Endothelial cell of umbilical vein (primary cell): ENCODE data around the gene PSENEN. TPM values are rescaled to one million over a fixed set of nuclear protein-coding genes. Genes with fewer than 3 reads are reported as not detected.

Experiments used
- BruUV-seq: library from RNA; stranded (reverse); fragments of 400-500 nt; replicated peaks from 2 replicates; lab custom pipeline; 2021; lab: Mats Ljungman, UMichigan
- CTCF ChIA-PET: fragments of 300-600, 350-600 bp; sonication (Branson Sonifier 250); formaldehyde crosslinking; loops from one replicate; lab custom pipeline; 2021; ENCODE audit warnings: antibody characterized with exemption, inconsistent platforms; lab: Charles Lee
- POLR2A ChIA-PET: fragments of 300-600, 350-600 bp; sonication (Branson Sonifier 250); formaldehyde crosslinking; loops from one replicate; lab custom pipeline; 2021; ENCODE audit warnings: antibody characterized with exemption, inconsistent platforms; lab: Charles Lee
- DNase-seq: peaks from one replicate; pipeline ENCODE4 v3.0.0-alpha.2; 2011; ENCODE audit warnings: low read depth, low spot score
- FAIRE-seq: peaks from 2 replicates; lab custom pipeline; 2011; peaks lifted over from hg19 to GRCh38; lab: Jason Lieb, UNC
- H2AFZ ChIP-seq: 2 replicates; pipeline ENCODE4 v1.6.0; 2012; ENCODE audit warnings: low read depth, low read length, control low read depth, inconsistent platforms
- H3K27ac ChIP-seq: 2 replicates; pipeline ENCODE4 v1.5.1; 2011; ENCODE audit warnings: low read depth, mild to moderate bottlenecking, control low read depth, low read length, moderate library complexity; ENCODE audit not compliant: insufficient read depth
- H3K27me3 ChIP-seq, 2 experiments: 2 replicates each; pipeline versions ENCODE4 v1.6.0 to v1.6.1; 2011; ENCODE audit warnings: low read length in 2 of 2, mixed read lengths in 1 of 2; ENCODE audit not compliant: control insufficient read depth in 2 of 2, insufficient read depth in 2 of 2
- H3K36me3 ChIP-seq, 2 experiments: 2 replicates in 1 of 2; 3 replicates in 1 of 2; pipeline ENCODE4 v1.5.1; 2011; ENCODE audit warnings: low read length in 2 of 2, mild to moderate bottlenecking in 1 of 2, moderate library complexity in 1 of 2; ENCODE audit not compliant: control insufficient read depth in 2 of 2, insufficient read depth in 2 of 2; ENCODE audit errors: extremely low read depth in 1 of 2
- H3K4me1 ChIP-seq: 3 replicates; pipeline ENCODE4 v1.5.1; 2011; ENCODE audit warnings: mild to moderate bottlenecking, low read length; ENCODE audit not compliant: control insufficient read depth, insufficient read depth; ENCODE audit errors: extremely low read depth
- H3K4me2 ChIP-seq: 2 replicates; pipeline ENCODE4 v1.6.1; 2011; ENCODE audit warnings: low read length, control low read depth, mixed read lengths; ENCODE audit not compliant: insufficient read depth
- H3K4me3 ChIP-seq, 3 experiments: fragments of 200-600 bp in 1 of 3; sonication (generic), shearing (Covaris generic) in 1 of 3; replicated peaks in 1 of 3; 2 replicates each; pipeline ENCODE4 v1.5.1; 2011 to 2016; ENCODE audit warnings: control low read depth in 3 of 3, low read length in 3 of 3, mild to moderate bottlenecking in 2 of 3, inconsistent platforms in 1 of 3, low read depth in 1 of 3, moderate library complexity in 1 of 3; ENCODE audit not compliant: insufficient read depth in 1 of 3
- H3K79me2 ChIP-seq: 2 replicates; pipeline ENCODE4 v1.6.0; 2012; ENCODE audit warnings: low read length, inconsistent platforms; ENCODE audit not compliant: control insufficient read depth, insufficient read depth
- H3K9ac ChIP-seq: replicated peaks from 2 replicates; pipeline ENCODE3; 2011; ENCODE audit warnings: low read length, control low read depth; ENCODE audit not compliant: insufficient read depth; ENCODE audit errors: extremely low read depth
- H3K9me1 ChIP-seq: replicated peaks from 3 replicates; pipeline ENCODE4 v1.6.0; 2011; ENCODE audit warnings: mild to moderate bottlenecking, low read length; ENCODE audit not compliant: control insufficient read depth, insufficient read depth; ENCODE audit errors: extremely low read depth
- H3K9me3 ChIP-seq: replicated peaks from 2 replicates; pipeline ENCODE4 v1.5.1; 2012; ENCODE audit warnings: low read length, inconsistent platforms; ENCODE audit not compliant: control insufficient read depth, insufficient read depth
- H4K20me1 ChIP-seq: replicated peaks from 2 replicates; pipeline ENCODE3; 2011; ENCODE audit warnings: mild to moderate bottlenecking, low read length; ENCODE audit not compliant: control insufficient read depth, insufficient read depth; ENCODE audit errors: extremely low read depth
- GATA2 ChIP-seq: IDR thresholded peaks from 2 replicates; pipeline ENCODE4 v1.7.0; 2011; ENCODE audit warnings: low read depth, mild to moderate bottlenecking, moderate library complexity, mixed read lengths, low read length; ENCODE audit not compliant: insufficient read length, insufficient read depth
- JUN ChIP-seq: IDR thresholded peaks from 2 replicates; pipeline ENCODE4 v1.6.1; 2011; ENCODE audit warnings: borderline replicate concordance, low read depth; ENCODE audit not compliant: insufficient read length, insufficient read depth
- POLR2A ChIP-seq: IDR thresholded peaks from 2 replicates; pipeline ENCODE4 v1.6.1; 2012; ENCODE audit warnings: low read depth, mild to moderate bottlenecking, control low read depth, low read length
- POLR2AphosphoS5 ChIP-seq: IDR thresholded peaks from 2 replicates; pipeline ENCODE4 v1.6.1; 2012; ENCODE audit warnings: low read depth, mild to moderate bottlenecking, control low read depth, low read length, moderate library complexity; ENCODE audit not compliant: insufficient read depth
- dilution Hi-C: fragments of 300-500 bp; cut with MboI; formaldehyde crosslinking; loops from one replicate; pipeline ENCODE4 v1.15.0; 2019; ENCODE audit warnings: low sequenced_read_pairs; ENCODE audit not compliant: extremely low pct_ligation_motif_present
- intact Hi-C: fragments of 100-400 bp; cut with micrococcal nuclease; formaldehyde crosslinking; loops from one replicate; pipeline ENCODE4 v1.10.0; 2022
- polyA plus RNA-seq, 4 experiments: library from polyadenylated mRNA; depleted of rRNA in 3 of 4; stranded (reverse) in 3 of 4; unstranded in 1 of 4; fragments of >200 nt; gene quantifications; 2 replicates each; pipeline versions ENCODE4 v1.2.1 to v1.2.3, GENCODE V29; 2011 to 2012; ENCODE audit warnings: missing spikeins in 1 of 4
- total RNA-seq: library from RNA; stranded (reverse); gene quantifications from 2 replicates; pipeline ENCODE4 v1.2.3, GENCODE V29; 2021
- TF ChIP-seq, protein P1 (sequence below), 2 donors: IDR thresholded peaks; 1 replicate in 1 of 2; 2 replicates in 1 of 2; pipeline ENCODE4 v1.5.1; 2011; ENCODE audit warnings: low read length in 2 of 2, mild to moderate bottlenecking in 2 of 2, moderate library complexity in 2 of 2, control low read depth in 1 of 2, inconsistent platforms in 1 of 2, low read depth in 1 of 2; ENCODE audit not compliant: insufficient read depth in 1 of 2; ENCODE audit errors: extremely low read depth in 1 of 2
- TF ChIP-seq, protein P2 (sequence below): IDR thresholded peaks from 2 replicates; pipeline ENCODE4 v1.6.1; 2011; ENCODE audit not compliant: insufficient read depth, insufficient read length

Gene PSENEN
- total and polyA plus RNA-seq, 2 donors (not counting 3 experiments of a cell fraction or from before 2014, with no cell fraction given) = 60.0 to 70.1 TPM

DNA sequence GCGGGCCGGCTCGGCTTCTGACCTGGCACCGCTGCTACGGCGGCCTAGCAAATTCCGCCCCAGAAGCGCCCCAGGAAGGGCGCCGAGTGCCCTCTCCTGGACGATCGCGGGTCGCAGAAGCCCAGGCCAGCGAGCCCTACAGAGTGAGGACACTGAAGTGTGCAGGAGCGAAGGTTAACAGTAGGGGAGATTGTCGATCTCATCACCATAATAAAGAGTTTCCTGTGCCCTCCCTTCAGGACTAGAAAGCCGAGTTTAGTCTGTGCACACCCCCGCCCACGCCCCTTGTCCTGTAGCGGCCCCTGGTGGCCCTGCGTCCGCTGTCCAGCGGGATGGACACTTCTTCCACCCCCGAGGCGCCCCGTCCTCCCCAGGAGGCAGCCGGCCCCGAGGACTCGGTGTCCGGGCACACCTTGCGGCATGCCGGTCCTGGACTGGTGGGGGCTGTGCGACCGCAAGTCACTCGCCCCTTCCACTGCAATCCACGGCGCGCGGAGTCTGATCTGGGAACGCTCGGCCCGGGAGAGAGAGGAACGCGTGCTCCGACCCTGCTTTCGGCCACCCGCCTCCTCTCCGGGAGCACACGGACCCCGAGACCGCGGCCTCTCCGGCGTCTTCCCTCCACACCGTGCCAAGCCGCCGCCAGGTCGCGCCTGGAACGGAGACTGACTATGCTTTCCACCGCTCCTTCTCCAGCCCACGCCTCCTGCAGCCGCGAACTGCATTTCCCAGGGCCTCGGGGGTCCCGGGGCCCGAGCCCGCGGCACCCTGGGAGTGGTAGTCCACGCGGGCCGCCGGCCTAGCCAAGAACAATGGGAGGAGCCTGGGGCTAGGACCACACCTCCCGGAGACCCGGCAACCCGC is 28.4 kb upstream of the PSENEN start:
- no peaks in the 10 kb centered on the region for H3K27me3 ChIP-seq
- H3K79me2 ChIP-seq = peaks cover 30% of the 10 kb centered on the region
- intact Hi-C loops (loop anchor here (1.0 kb wide), 11 partner anchors 15 to 365 kb away; partner anchors contain the start of genes PROSER3, PSENEN and U2AF1L4), dilution Hi-C loops (no loop called here)
- no peaks in the 10 kb centered on the region for H4K20me1 ChIP-seq
- H3K4me2 ChIP-seq = peak overlapping the region; percentile 61
- H3K9me1 ChIP-seq = no peaks in the 10 kb centered on the region
- ChIA-PET POLR2A (no interaction called here), CTCF (interaction anchor here (1.0 to 1.8 kb wide), 3 partner anchors 15 to 31 kb away, joined by 3 to 7 read pairs (median 4); partner anchors contain the start of genes LIN37, PSENEN and U2AF1L4)
- H3K4me1 ChIP-seq = peaks cover 17% of the 10 kb centered on the region
- DNase-seq (peak; percentile 95), FAIRE-seq (peak; percentile 90)
- no peaks in the 10 kb centered on the region for H3K9me3 ChIP-seq
- H3K27ac ChIP-seq = peak overlapping the region; percentile 36
- peak overlapping the region; percentile 39 for H3K9ac ChIP-seq
- H3K36me3 ChIP-seq = peaks cover 2 to 11% of the 10 kb centered on the region in 2 experiments
- H3K4me3 ChIP-seq = peak overlapping the region; percentile 30 to 57 (median 46)
- H2AFZ ChIP-seq = peak overlapping the region; percentile 97
- no TSS peak for BruUV-seq
- TF ChIP-seq, protein P1, sequence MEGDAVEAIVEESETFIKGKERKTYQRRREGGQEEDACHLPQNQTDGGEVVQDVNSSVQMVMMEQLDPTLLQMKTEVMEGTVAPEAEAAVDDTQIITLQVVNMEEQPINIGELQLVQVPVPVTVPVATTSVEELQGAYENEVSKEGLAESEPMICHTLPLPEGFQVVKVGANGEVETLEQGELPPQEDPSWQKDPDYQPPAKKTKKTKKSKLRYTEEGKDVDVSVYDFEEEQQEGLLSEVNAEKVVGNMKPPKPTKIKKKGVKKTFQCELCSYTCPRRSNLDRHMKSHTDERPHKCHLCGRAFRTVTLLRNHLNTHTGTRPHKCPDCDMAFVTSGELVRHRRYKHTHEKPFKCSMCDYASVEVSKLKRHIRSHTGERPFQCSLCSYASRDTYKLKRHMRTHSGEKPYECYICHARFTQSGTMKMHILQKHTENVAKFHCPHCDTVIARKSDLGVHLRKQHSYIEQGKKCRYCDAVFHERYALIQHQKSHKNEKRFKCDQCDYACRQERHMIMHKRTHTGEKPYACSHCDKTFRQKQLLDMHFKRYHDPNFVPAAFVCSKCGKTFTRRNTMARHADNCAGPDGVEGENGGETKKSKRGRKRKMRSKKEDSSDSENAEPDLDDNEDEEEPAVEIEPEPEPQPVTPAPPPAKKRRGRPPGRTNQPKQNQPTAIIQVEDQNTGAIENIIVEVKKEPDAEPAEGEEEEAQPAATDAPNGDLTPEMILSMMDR (IDR thresholded peaks at IDR 0.05; ENCODE audit: extremely low read depth in 1 of 2, insufficient read depth in 1 of 2, low read depth in 1 of 2, low read length in 2 of 2) = peak; percentile 87 to 91
- TF ChIP-seq, protein P2, sequence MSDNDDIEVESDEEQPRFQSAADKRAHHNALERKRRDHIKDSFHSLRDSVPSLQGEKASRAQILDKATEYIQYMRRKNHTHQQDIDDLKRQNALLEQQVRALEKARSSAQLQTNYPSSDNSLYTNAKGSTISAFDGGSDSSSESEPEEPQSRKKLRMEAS = no peak
- peak; percentile 21 for TF ChIP-seq POLR2AphosphoS5
- TF ChIP-seq JUN = no peak
- TF ChIP-seq GATA2 = no peak
- no peak for TF ChIP-seq POLR2A
